K562 (cell line): ENCODE data around the gene B4GALT4.
"Not testable (repeated sequence)": the region's sequence is repeated elsewhere in the genome, so short reads cannot be mapped to it uniquely, and the experiment has no call there.

Experiments used
- CBX5 ChIP-seq: IDR thresholded peaks from 2 replicates; pipeline ENCODE4 v1.6.1; 2014; ENCODE audit warnings: low read depth, borderline replicate concordance
- CTCF ChIP-seq, 3 experiments: IDR thresholded peaks in 2 of 3; conservative IDR thresholded peaks in 1 of 3; 2 replicates each; pipeline ENCODE4 v1.5.1; 2011 to 2012; ENCODE audit warnings: low read length in 3 of 3, mild to moderate bottlenecking in 3 of 3, control low read depth in 2 of 3, improper control_type of control experiment in 1 of 3, inconsistent platforms in 1 of 3, low read depth in 1 of 3, mixed read lengths in 1 of 3, moderate library complexity in 1 of 3; ENCODE audit not compliant: insufficient read depth in 2 of 3
- JUND ChIP-seq, 2 experiments: IDR thresholded peaks; 2 replicates in 1 of 2; 3 replicates in 1 of 2; pipeline ENCODE4 v1.6.1; 2011; ENCODE audit warnings: borderline replicate concordance in 2 of 2, low read depth in 2 of 2, low read length in 2 of 2, improper control_type of control experiment in 1 of 2, missing biosample characterization in 1 of 2, missing genetic modification characterization in 1 of 2, missing genetic modification reagents in 1 of 2
- MCM3 ChIP-seq: fragments of 450-650 bp; IDR thresholded peaks from 2 replicates; pipeline ENCODE4 v1.6.1; 2016
- NR2C2 ChIP-seq, 2 experiments: fragments of 200-800 bp in 1 of 2; sonication (Bioruptor generic) in 1 of 2; sonication (generic) in 1 of 2; formaldehyde crosslinking in 1 of 2; IDR thresholded peaks; 2 replicates each; pipeline versions ENCODE4 v1.6.1 to v1.8.0; 2016 to 2022; ENCODE audit warnings: mild to moderate bottlenecking in 1 of 2, missing compliant biosample characterization in 1 of 2, missing genetic modification characterization in 1 of 2, missing genetic modification reagents in 1 of 2
- PBX2 ChIP-seq, 2 experiments: IDR thresholded peaks in 1 of 2; conservative IDR thresholded peaks in 1 of 2; 2 replicates each; pipeline ENCODE4 v1.6.1; 2016; ENCODE audit warnings: low read depth in 2 of 2, mild to moderate bottlenecking in 1 of 2, missing compliant biosample characterization in 1 of 2, missing genetic modification characterization in 1 of 2, moderate library complexity in 1 of 2
- ZFP36 ChIP-seq: fragments of 150-350 bp; IDR thresholded peaks from 2 replicates; pipeline ENCODE4 v1.6.1; 2018; ENCODE audit warnings: low read length, low read depth; ENCODE audit not compliant: partially characterized antibody
- ZNF785 ChIP-seq: fragments of 250-450 bp; sonication (Bioruptor Pico); IDR thresholded peaks from 2 replicates; pipeline ENCODE4 v1.4.0; 2020; ENCODE audit warnings: mild to moderate bottlenecking

- TF ChIP-seq ZNF785 (CRISPR knock-in tag); CTCF (IDR thresholded peaks at IDR 0.05 in 2 of 3, conservative IDR thresholded peaks at IDR 0.05 in 1 of 3; ENCODE audit: insufficient read depth in 2 of 3, low read depth in 1 of 3, low read length in 3 of 3); JUND (IDR thresholded peaks at IDR 0.05; ENCODE audit: borderline replicate concordance, low read depth, low read length); JUND (tag; IDR thresholded peaks at IDR 0.05; ENCODE audit: borderline replicate concordance, low read depth, low read length); CBX5; MCM3; ZFP36; NR2C2 (CRISPR knock-in tag; IDR thresholded peaks at IDR 0.05); NR2C2 (tag; IDR thresholded peaks at IDR 0.05); PBX2 (CRISPR knock-in tag; IDR thresholded peaks at IDR 0.05; ENCODE audit: low read depth); PBX2 (tag; conservative IDR thresholded peaks at IDR 0.05; ENCODE audit: low read depth): not testable (repeated sequence)
Observed at GRCh38 chr3:119270212-119270611, 29.5 kb upstream of the B4GALT4 start.
